Activated T-helper 2 cell treated with anti-CD3 and anti-CD28 coated beads, Interferon-gamma antibody, Interleukin-2, Interleukin-4, amounts not matched to agents 10 μg/mL and 5 μg/mL and 100 μg/mL, durations not matched to agents 14 hours and 24 hours and 36 hours (primary cell): ENCODE data around the gene POC5. TPM values are rescaled to one million over a fixed set of nuclear protein-coding genes. Genes with fewer than 3 reads are reported as not detected.
"Not testable (repeated sequence)": the region's sequence is repeated elsewhere in the genome, so short reads cannot be mapped to it uniquely, and the experiment has no call there.

ENCODE experiments used
- DNase-seq: peaks from one replicate; pipeline ENCODE4 v3.0.0; 2021; ENCODE audit warnings: low spot score
- H3K27ac Mint-ChIP-seq: one replicate; pipeline ENCODE4 v1.8.0; 2021; ENCODE audit warnings: mixed read lengths
- H3K27me3 Mint-ChIP-seq: one replicate; pipeline ENCODE4 v1.8.0; 2021; ENCODE audit warnings: low read depth, mixed read lengths
- H3K36me3 Mint-ChIP-seq: one replicate; pipeline ENCODE4 v1.8.0; 2021; ENCODE audit warnings: low read depth, mixed read lengths
- H3K4me1 Mint-ChIP-seq: one replicate; pipeline ENCODE4 v1.8.0; 2021; ENCODE audit warnings: low read depth, mixed read lengths
- H3K4me3 Mint-ChIP-seq: one replicate; pipeline ENCODE4 v1.8.0; 2021; ENCODE audit warnings: low read depth, mild to moderate bottlenecking, moderate library complexity, mixed read lengths
- H3K9me3 Mint-ChIP-seq: one replicate; pipeline ENCODE4 v1.8.0; 2021; ENCODE audit warnings: mixed read lengths
- intact Hi-C: fragments of 100-400 bp; cut with micrococcal nuclease; formaldehyde crosslinking; loops from one replicate; pipeline ENCODE4 v1.15.1; 2023
- total RNA-seq: library from RNA; stranded (reverse); gene quantifications from 2 replicates; pipeline ENCODE4 v1.2.3, GENCODE V29; 2022

Gene POC5
- 16.2 and 16.5 TPM in 2 replicates for total RNA-seq

GRCh38 chr5:75717082-75717922 is at the start of gene POC5:
Gene POC5, minus strand, starts transcription at chr5:75717437. Its CDS starts 4,500 bp downstream, at chr5:75712937.
- peaks cover 10% of the 10 kb centered on the region for H3K27me3 Mint-ChIP-seq
- peaks cover 29% of the 10 kb centered on the region for H3K4me1 Mint-ChIP-seq
- peaks cover 32% of the 10 kb centered on the region for H3K36me3 Mint-ChIP-seq
- peak within 1 kb of the TSS; percentile 100 for H3K27ac Mint-ChIP-seq
- intact Hi-C loops, result loop anchor here (1.0 to 10.0 kb wide), 9 partner anchors 48 to 953 kb away; partner anchors contain the start of genes ANKRD31, CERT1, GCNT4 and GFM2
- no peaks in the 10 kb centered on the region for H3K9me3 Mint-ChIP-seq
- peak; percentile 97 for DNase-seq
- H3K4me3 Mint-ChIP-seq, result peak within 1 kb of the TSS; percentile 100

GRCh38 chr5:75758116-75758515 is 40.9 kb upstream of the POC5 start:
- no peaks in the 10 kb centered on the region for H3K9me3 Mint-ChIP-seq
- peaks cover 17% of the 10 kb centered on the region for H3K27me3 Mint-ChIP-seq
- H3K4me3 Mint-ChIP-seq, result no peak overlapping the region
- no peak overlapping the region for H3K27ac Mint-ChIP-seq
- intact Hi-C loops, result no loop called here
- H3K36me3 Mint-ChIP-seq, result no peaks in the 10 kb centered on the region
- no peak for DNase-seq
- H3K4me1 Mint-ChIP-seq, result no peaks in the 10 kb centered on the region

GRCh38 chr5:75756981-75757380 is 39.7 kb upstream of the POC5 start:
- H3K4me1 Mint-ChIP-seq, result no peaks in the 10 kb centered on the region
- no peak for DNase-seq
- intact Hi-C loops, result no loop called here
- no peak overlapping the region for H3K27ac Mint-ChIP-seq
- no peaks in the 10 kb centered on the region for H3K36me3 Mint-ChIP-seq
- peaks cover 17% of the 10 kb centered on the region for H3K27me3 Mint-ChIP-seq
- no peak overlapping the region for H3K4me3 Mint-ChIP-seq
- no peaks in the 10 kb centered on the region for H3K9me3 Mint-ChIP-seq

GRCh38 chr5:75756211-75756610 is 39.0 kb upstream of the POC5 start:
- Mint-ChIP-seq H3K36me3 (no peaks in the 10 kb centered on the region), H3K27me3 (peaks cover 19% of the 10 kb centered on the region), H3K4me1 (no peaks in the 10 kb centered on the region), H3K9me3 (no peaks in the 10 kb centered on the region), H3K27ac (no peak overlapping the region), H3K4me3 (no peak overlapping the region)
- intact Hi-C loops, result no loop called here
- DNase-seq, result no peak

GRCh38 chr5:75753182-75753581 is 35.9 kb upstream of the POC5 start:
- Mint-ChIP-seq H3K9me3 (no peaks in the 10 kb centered on the region), H3K4me1 (no peaks in the 10 kb centered on the region), H3K4me3 (no peak overlapping the region), H3K27ac (no peak overlapping the region), H3K27me3 (peaks cover 25% of the 10 kb centered on the region), H3K36me3 (no peaks in the 10 kb centered on the region)
- intact Hi-C loops, result no loop called here
- no peak for DNase-seq

- intact Hi-C loops, result no loop called here
- H3K36me3 Mint-ChIP-seq, result no peaks in the 10 kb centered on the region
- peaks cover 10% of the 10 kb centered on the region for H3K27me3 Mint-ChIP-seq
- H3K9me3 Mint-ChIP-seq, result no peaks in the 10 kb centered on the region
- H3K4me3 Mint-ChIP-seq, result no peak overlapping the region
- H3K4me1 Mint-ChIP-seq, result no peaks in the 10 kb centered on the region
- H3K27ac Mint-ChIP-seq, result no peak overlapping the region
- DNase-seq, result no peak
Measured at GRCh38 chr5:75744355-75744754, 27.1 kb upstream of the POC5 start.

GRCh38 chr5:75736273-75736672 is 19.0 kb upstream of the POC5 start:
- intact Hi-C loops, result loop anchor here (10.0 kb wide), 1 partner anchor 519 kb away; no protein-coding TSS in a partner anchor
- Mint-ChIP-seq H3K4me1 (no peaks in the 10 kb centered on the region), H3K9me3 (no peaks in the 10 kb centered on the region), H3K4me3 (no peak overlapping the region), H3K27ac (no peak overlapping the region), H3K36me3 (no peaks in the 10 kb centered on the region), H3K27me3 (peaks cover 12% of the 10 kb centered on the region)
- DNase-seq, result no peak

- intact Hi-C loops, result loop anchor here (10.0 kb wide), 1 partner anchor 520 kb away; no protein-coding TSS in a partner anchor
- no peak overlapping the region for H3K4me3 Mint-ChIP-seq
- DNase-seq, result no peak
- H3K27ac Mint-ChIP-seq, result no peak overlapping the region
- H3K27me3 Mint-ChIP-seq, result peaks cover 10% of the 10 kb centered on the region
- H3K36me3 Mint-ChIP-seq, result no peaks in the 10 kb centered on the region
- H3K4me1 Mint-ChIP-seq, result no peaks in the 10 kb centered on the region
- no peaks in the 10 kb centered on the region for H3K9me3 Mint-ChIP-seq
Measured at GRCh38 chr5:75734913-75735789, 17.9 kb upstream of the POC5 start.

- Mint-ChIP-seq H3K36me3 (no peaks in the 10 kb centered on the region), H3K4me1 (no peaks in the 10 kb centered on the region), H3K9me3 (no peaks in the 10 kb centered on the region), H3K4me3 (no peak overlapping the region), H3K27ac (no peak overlapping the region), H3K27me3 (peaks cover 10% of the 10 kb centered on the region)
- no peak for DNase-seq
- intact Hi-C loops, result loop anchor here (10.0 kb wide), 1 partner anchor 521 kb away; no protein-coding TSS in a partner anchor
Measured at GRCh38 chr5:75733767-75734166, 16.5 kb upstream of the POC5 start.

GRCh38 chr5:75731515-75731914 is 14.3 kb upstream of the POC5 start:
- intact Hi-C loops, result loop anchor here (10.0 kb wide), 1 partner anchor 523 kb away; no protein-coding TSS in a partner anchor
- H3K27me3 Mint-ChIP-seq, result peaks cover 17% of the 10 kb centered on the region

GRCh38 chr5:75729321-75729720 is 12.1 kb upstream of the POC5 start:
- intact Hi-C loops, result no loop called here
- Mint-ChIP-seq H3K4me1 (no peaks in the 10 kb centered on the region), H3K27me3 (peaks cover 19% of the 10 kb centered on the region), H3K9me3 (no peaks in the 10 kb centered on the region), H3K27ac (no peak overlapping the region), H3K36me3 (no peaks in the 10 kb centered on the region), H3K4me3 (no peak overlapping the region)
- no peak for DNase-seq

More at GRCh38 chr5:75731515-75731914, 14.3 kb upstream of the POC5 start:
- not testable (repeated sequence) for H3K36me3 Mint-ChIP-seq, DNase-seq, H3K4me3 Mint-ChIP-seq, H3K9me3 Mint-ChIP-seq, H3K27ac Mint-ChIP-seq, H3K4me1 Mint-ChIP-seq

GRCh38 chr5:75727931-75728330 is 10.7 kb upstream of the POC5 start:
- intact Hi-C loops, result no loop called here

More at GRCh38 chr5:75727931-75728330, 10.7 kb upstream of the POC5 start:
- peaks cover 18% of the 10 kb centered on the region for H3K27me3 Mint-ChIP-seq
- H3K4me1 Mint-ChIP-seq, result no peaks in the 10 kb centered on the region
- no peak overlapping the region for H3K27ac Mint-ChIP-seq
- DNase-seq, result no peak
- no peaks in the 10 kb centered on the region for H3K9me3 Mint-ChIP-seq
- H3K4me3 Mint-ChIP-seq, result no peak overlapping the region
- no peaks in the 10 kb centered on the region for H3K36me3 Mint-ChIP-seq
